NCI-H524 treated with DMSO at 0.1 percent for 48 hours (cell line): Measurements from ENCODE around the gene KRTAP2-1.
"Not testable (repeated sequence)": the region's sequence is repeated elsewhere in the genome, so short reads cannot be mapped to it uniquely, and the experiment has no call there.

Experiments
- DNase-seq: peaks from one replicate; lab custom pipeline; 2025; lab: John Stamatoyannopoulos, UW

The KRTAP2-1 gene

DNA sequence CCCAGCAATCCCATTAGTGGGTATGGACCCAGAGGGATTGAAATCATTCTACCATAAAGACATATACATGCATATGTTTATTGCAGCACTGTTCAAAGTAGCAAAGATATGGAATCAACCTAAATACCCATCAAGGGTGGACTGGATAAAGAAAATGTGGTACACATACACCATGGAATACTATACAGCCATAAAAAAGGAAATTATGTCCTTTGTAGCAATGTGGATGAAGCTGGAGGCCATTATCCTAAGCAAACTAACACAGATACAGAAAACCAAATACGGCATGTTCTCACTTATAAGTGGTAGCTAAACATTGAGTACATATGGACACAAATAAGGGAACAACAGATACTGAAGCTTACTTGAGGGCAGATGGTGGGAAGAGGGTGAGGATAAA, 10.4 kb upstream of the KRTAP2-1 start:
- no peak for DNase-seq

DNA sequence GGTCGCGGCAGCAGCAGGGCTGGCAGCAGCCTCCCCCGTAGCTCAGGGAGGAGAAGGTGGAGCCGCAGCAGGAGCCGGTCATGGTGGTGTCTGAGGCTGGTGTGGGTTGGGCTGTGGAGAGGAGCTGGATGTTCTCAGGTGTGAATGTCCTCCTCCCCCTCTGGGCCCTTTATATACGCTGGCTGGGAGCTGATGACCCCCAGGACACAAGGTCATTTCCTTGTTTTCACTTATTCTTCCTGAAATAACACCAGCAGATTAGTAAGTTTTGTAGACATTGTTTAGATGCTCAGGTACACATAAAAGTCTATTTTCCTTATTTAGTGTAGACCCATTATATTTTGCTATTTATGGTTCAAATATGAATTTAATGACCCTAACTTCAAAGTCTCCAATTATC, 8.0 kb upstream of the KRTAP2-1 start, which contains the start of gene KRTAP2-2:
Gene KRTAP2-2, minus strand, starts transcription at position 101 of the 400 bp plus-strand sequence. Its CDS starts 19 bp downstream, at position 82.
- not testable (repeated sequence) for DNase-seq

GRCh38 chr17:41054556-41054955, 7.4 kb upstream of the KRTAP2-1 start:
- not testable (repeated sequence) for DNase-seq

- no peak for DNase-seq
Observed at GRCh38 chr17:41054025-41054424, 6.9 kb upstream of the KRTAP2-1 start.

DNA sequence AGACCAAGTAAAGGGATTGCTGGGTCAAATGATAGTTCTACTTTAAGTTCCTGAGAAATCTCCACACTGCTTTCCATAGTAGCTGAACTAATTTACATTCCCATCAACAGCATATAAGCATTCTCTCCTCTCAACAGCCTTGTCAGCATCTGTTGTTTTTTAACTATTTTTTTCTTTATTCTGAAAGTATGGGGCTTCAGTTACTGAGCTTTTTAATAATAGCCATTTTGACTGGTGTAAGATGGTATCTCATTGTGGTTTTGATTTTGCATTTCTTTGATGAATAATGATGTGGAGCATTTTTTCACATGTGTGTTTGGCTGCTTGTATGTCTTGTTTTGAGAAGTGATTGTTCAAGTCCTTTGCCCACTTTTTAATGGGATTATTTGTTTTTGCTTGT, 5.5 kb upstream of the KRTAP2-1 start:
- no peak for DNase-seq

- DNase-seq = no peak
Observed at GRCh38 chr17:41049110-41049509, 2.0 kb upstream of the KRTAP2-1 start.

GRCh38 chr17:41048441-41048840, 1.3 kb upstream of the KRTAP2-1 start:
- DNase-seq = no peak

DNA sequence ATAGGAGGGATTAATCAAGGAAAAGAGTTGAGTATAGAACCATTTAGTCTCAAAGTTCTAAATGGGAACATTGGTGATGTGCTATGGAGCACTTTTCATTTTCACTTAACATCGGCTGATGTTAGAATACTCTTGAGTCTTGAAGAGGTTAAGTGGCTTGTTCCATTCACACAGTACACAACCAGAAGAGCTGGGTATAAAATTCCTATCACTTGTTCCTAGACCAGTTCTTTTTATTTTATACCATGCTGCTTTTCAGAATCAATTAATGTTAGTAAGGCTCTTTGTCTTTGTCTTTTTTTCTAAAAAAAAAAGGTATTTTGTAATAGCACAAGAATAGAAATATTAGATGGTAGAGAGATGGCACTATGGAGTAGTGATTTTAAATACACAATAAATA, 4.2 kb downstream of the KRTAP2-1 start:
- DNase-seq = no peak

DNA sequence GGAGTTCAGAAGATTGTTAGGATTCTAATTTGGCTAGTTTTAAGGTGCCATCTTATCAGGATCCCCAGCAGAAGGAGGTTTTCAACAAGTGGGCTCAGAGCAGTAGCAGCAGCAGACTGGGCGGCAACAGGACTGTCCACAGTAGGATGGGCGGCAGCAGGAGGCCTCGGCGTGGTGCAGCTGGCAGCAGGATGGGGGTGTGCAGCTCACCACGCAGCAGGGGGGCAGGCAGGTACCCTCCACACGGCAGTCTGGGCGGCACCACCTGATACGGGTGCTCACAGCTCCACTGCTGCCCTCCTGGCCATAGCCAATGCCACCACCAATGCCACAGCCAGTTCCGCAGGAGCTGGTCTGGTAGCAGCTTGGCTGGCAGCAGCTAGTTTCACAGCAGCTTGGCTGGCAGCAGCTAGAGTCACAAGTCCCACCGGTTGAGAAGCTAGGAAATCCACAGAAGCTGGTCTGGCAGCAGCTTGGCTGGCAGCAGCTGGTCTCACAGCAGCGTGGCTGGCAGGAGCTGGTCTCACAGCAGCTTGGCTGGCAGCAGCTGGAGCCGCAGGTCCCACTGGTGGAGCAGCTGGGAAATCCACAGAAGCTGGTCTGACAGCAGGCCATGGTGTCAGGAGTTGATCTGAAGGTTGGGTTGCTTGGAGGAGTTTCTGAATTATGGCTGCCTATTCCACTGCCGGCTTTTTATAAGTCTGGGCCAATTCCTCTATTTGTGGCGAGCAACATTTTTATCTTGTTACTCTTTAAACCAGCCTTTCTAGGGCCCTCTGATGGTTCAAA, 6.1 kb downstream of the KRTAP2-1 start, which contains the start of gene KRTAP1-1:
Gene KRTAP1-1, minus strand, starts transcription at position 668 of the 789 bp plus-strand sequence. Its CDS starts 53 bp downstream, at position 615.
- not testable (repeated sequence) for DNase-seq

- no peak for DNase-seq
Observed at GRCh38 chr17:41037853-41038350, 9.2 kb downstream of the KRTAP2-1 start.

DNA sequence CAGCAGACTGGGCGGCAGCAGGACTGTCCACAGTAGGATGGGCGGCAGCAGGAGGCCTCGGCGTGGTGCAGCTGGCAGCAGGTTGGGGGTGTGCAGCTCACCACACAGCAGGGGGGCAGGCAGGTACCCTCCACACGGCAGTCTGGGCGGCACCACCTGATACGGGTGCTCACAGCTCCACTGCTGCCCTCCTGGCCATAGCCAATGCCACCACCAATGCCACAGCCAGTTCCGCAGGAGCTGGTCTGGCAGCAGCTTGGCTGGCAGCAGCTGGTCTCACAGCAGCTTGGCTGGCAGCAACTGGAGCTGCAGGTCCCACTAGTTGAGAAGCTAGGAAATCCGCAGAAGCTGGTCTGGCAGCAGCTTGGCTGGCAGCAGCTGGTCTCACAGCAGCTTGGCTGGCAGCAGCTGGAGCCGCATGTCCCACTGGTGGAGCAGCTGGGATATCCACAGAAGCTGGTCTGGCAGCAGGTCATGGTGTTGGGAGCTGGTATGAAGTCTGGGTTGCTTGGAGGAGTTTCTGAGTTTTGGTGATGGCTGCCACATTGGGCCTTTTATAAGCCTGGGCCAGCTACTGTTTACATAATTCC, 12.7 kb downstream of the KRTAP2-1 start, which contains the start of gene KRTAP1-3:
Gene KRTAP1-3, minus strand, starts transcription at position 529 of the 590 bp plus-strand sequence. Its CDS starts 53 bp downstream, at position 476.
- not testable (repeated sequence) for DNase-seq

- no peak for DNase-seq
Observed at GRCh38 chr17:41029633-41030245, 17.4 kb downstream of the KRTAP2-1 start, which contains the start of gene KRTAP1-4. KRTAP1-4 (minus strand) TSS chr17:41030195; CDS start chr17:41030078, 117 bp downstream.

DNA sequence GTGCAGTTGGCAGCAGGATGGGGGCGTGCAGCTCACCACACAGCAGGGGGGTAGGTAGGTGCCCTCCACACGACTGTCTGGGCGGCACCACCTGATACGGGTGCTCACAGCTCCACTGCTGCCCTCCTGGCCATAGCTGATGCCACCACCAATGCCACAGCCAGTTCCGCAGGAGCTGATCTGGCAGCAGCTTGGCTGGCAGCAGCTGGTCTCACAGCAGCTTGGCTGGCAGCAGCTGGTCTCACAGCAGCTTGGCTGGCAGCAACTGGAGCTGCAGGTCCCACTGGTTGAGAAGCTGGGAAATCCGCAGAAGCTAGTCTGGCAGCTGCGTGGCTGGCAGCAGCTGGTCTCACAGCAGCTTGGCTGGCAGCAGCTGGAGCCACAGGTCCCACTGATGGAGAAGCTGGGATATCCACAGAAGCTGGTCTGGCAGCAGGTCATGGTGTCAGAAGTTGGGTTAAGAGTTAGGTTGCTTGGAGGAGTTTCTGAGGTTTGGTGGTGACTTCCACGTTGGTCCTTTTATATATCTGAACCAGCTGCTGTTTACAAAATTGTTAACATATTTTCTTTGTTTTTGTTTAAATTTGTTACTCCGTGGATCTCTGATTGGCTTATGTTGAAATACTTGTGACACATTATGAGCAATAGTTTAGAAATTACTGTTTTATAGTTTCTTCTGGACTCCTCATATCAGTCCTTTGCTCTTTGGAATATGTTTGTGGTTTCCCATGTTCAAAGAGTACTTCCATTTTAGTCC, 20.2 kb downstream of the KRTAP2-1 start, which contains the start of gene KRTAP1-5:
Gene KRTAP1-5, minus strand, starts transcription at position 494 of the 757 bp plus-strand sequence. Its CDS starts 53 bp downstream, at position 441.
- DNase-seq = no peak

GRCh38 chr17:41024697-41025096, 22.4 kb downstream of the KRTAP2-1 start:
- DNase-seq = no peak

- no peak for DNase-seq
Observed at GRCh38 chr17:41020336-41020735, 26.8 kb downstream of the KRTAP2-1 start.

GRCh38 chr17:41019415-41019814, 27.7 kb downstream of the KRTAP2-1 start:
- no peak for DNase-seq

DNA sequence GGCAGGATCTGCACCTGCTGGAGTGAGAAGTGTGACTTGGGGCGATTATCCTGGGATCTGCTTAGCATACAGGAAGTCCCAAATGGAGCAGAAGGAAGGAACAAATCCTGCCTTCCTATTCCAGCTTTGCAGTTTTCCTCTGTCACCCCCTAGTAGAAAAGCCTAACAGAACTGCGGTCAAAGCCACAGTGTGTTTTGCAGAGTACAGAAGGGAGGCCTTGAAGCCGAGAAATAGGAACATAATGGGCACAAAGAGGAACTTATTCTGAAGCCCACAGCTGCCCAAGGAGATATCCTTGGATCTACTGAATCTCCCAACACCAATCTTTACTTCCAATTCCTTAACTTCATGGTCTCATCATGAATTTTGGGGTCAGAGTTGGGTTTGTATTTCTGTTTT, 28.6 kb downstream of the KRTAP2-1 start:
- no peak for DNase-seq

DNA sequence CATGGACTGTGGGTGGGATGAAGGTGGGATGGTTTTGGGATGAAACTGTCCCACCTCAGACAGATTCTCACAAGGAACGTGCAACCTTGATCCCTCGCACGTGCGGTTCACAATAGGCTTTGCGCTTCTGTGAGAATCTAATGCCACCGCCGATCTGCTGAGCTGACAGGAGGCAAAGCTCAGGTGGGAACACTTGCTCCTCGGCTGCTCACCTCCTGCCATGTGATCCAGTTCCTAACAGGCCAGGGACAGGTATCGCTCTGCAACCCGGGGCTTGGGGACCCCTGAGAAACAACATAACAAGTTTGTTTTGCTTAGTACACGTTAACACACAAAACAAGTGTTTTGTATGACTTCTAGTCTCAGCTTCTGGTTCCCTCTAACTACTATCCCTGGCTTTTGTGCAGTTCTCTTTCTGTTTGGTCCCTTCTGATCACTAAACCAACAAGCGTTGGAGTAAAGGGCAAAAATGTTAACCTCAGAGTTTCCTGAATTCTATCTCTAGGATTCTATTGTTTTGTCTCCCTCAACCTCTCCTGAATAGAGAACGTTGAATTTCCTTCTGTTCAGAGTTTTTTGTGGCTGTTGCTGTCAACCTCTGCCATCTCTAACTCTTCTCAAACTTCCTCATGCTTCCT, 30.4 kb downstream of the KRTAP2-1 start:
- DNase-seq = no peak

DNA sequence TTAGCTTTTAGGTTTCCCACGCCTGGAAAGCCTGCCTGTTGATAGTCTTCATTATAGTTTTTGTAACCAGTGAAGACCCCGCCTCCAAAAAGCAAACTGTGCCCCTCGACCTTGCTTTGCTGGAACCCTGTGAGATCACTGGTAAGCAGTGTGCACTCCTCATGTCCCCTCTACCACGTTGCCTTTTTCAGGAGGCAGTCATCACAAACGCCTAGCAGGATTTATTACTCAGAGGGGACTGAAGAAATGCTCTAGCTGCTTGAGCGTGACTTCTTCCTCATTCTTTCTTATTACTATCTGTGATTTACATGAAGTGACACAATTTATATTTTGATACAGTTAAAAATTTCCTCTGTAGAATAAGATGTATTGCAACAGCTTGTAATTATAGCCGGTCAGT, 31.7 kb downstream of the KRTAP2-1 start:
- DNase-seq = no peak

- DNase-seq = no peak
Observed at GRCh38 chr17:41013606-41014005, 33.5 kb downstream of the KRTAP2-1 start.

GRCh38 chr17:41013181-41013580, 33.9 kb downstream of the KRTAP2-1 start:
- no peak for DNase-seq
